ENCODE measurements around the gene NPB.
"Not testable (repeated sequence)": the region's sequence is repeated elsewhere in the genome, so short reads cannot be mapped to it uniquely, and the experiment has no call there.

The NPB gene

GRCh38 chr17:81917565-81918332 lies 15.7 kb downstream of the NPB start, which contains the start of gene SIRT7:
TSS of gene SIRT7 (minus strand) at chr17:81918176. CDS start at chr17:81918131, 45 bp downstream.
- Histone ChIP-seq H2AFZ (ENCODE audit: low read length) (no peak within 1 kb of the TSS), H4K20me1 (ENCODE audit: insufficient read depth, low read length) (no peaks in the 10 kb centered on the region), H3F3A (ENCODE audit: insufficient read depth, low read length) (peaks cover 14% of the 10 kb centered on the region; the same call in 1 of the 2 replicates), H3K4me1 (ENCODE audit: low read length) (peaks cover 5% of the 10 kb centered on the region), H3K4me3 (ENCODE audit: low read length) (peak within 1 kb of the TSS; percentile 84), H3K27ac (ENCODE audit: low read length) (no peak within 1 kb of the TSS), H3K79me2 (ENCODE audit: low read length) (peaks cover 68% of the 10 kb centered on the region), H3K27me3 (replicated peaks; ENCODE audit: insufficient read depth, low read length) (no peaks in the 10 kb centered on the region), H3K36me3 (replicated peaks; ENCODE audit: insufficient read depth, low read length) (peaks cover 6% of the 10 kb centered on the region; the same call in 1 of the 2 replicates), H3K9me2 (replicated peaks; ENCODE audit: insufficient read depth, low read length) (no peaks in the 10 kb centered on the region), H3K9ac (ENCODE audit: low read length) (peak within 1 kb of the TSS; percentile 65; the same call in 1 of the 2 replicates), H3K4me2 (ENCODE audit: low read depth, low read length) (peak within 1 kb of the TSS; percentile 75), H3K9me3 (replicated peaks; ENCODE audit: insufficient read depth, low read length) (no peaks in the 10 kb centered on the region)
- no peak for TF ChIP-seq CTCF (IDR thresholded peaks at IDR 0.05; ENCODE audit: low read length)
- peak; percentile 83 for DNase-seq

GRCh38 chr17:81918333-81918669 lies 16.3 kb downstream of the NPB start:
- H3K9ac ChIP-seq (ENCODE audit: low read length); DNase-seq; H3K36me3 ChIP-seq (replicated peaks; ENCODE audit: insufficient read depth, low read length); H2AFZ ChIP-seq (ENCODE audit: low read length); H3K27ac ChIP-seq (ENCODE audit: low read length); H4K20me1 ChIP-seq (ENCODE audit: insufficient read depth, low read length); H3K4me1 ChIP-seq (ENCODE audit: low read length); H3K9me2 ChIP-seq (replicated peaks; ENCODE audit: insufficient read depth, low read length); H3K9me3 ChIP-seq (replicated peaks; ENCODE audit: insufficient read depth, low read length); H3K27me3 ChIP-seq (replicated peaks; ENCODE audit: insufficient read depth, low read length): not testable (repeated sequence)
- peak overlapping the region; percentile 84; the same call in 1 of the 2 replicates for H3K4me3 ChIP-seq (ENCODE audit: low read length)
- H3F3A ChIP-seq (ENCODE audit: insufficient read depth, low read length): peaks cover 14% of the 10 kb centered on the region; the same call in 1 of the 2 replicates
- H3K4me2 ChIP-seq (ENCODE audit: low read depth, low read length): peak overlapping the region; percentile 43; the same call in 1 of the 2 replicates
- H3K79me2 ChIP-seq (ENCODE audit: low read length): peaks cover 73% of the 10 kb centered on the region

GRCh38 chr17:81918832-81919545 lies 17.0 kb downstream of the NPB start:
- H4K20me1 ChIP-seq (ENCODE audit: insufficient read depth, low read length): no peaks in the 10 kb centered on the region
- no peak for DNase-seq
- H3K9me2 ChIP-seq (replicated peaks; ENCODE audit: insufficient read depth, low read length): no peaks in the 10 kb centered on the region
- H3K27me3 ChIP-seq (replicated peaks; ENCODE audit: insufficient read depth, low read length): no peaks in the 10 kb centered on the region
- no peak overlapping the region for H3K4me2 ChIP-seq (ENCODE audit: low read depth, low read length)
- no peak overlapping the region for H2AFZ ChIP-seq (ENCODE audit: low read length)
- H3K9me3 ChIP-seq (replicated peaks; ENCODE audit: insufficient read depth, low read length): no peaks in the 10 kb centered on the region
- peaks cover 5% of the 10 kb centered on the region for H3K4me1 ChIP-seq (ENCODE audit: low read length)
- TF ChIP-seq CTCF (IDR thresholded peaks at IDR 0.05; ENCODE audit: low read length) (no peak), EZH2 (optimal IDR thresholded peaks at IDR 0.05; ENCODE audit: low read depth, low read length) (no peak), EZH2phosphoT487 (IDR thresholded peaks at IDR 0.05; ENCODE audit: low read length) (no peak)
- peaks cover 17% of the 10 kb centered on the region; the same call in 1 of the 2 replicates for H3F3A ChIP-seq (ENCODE audit: insufficient read depth, low read length)
- no peak overlapping the region for H3K27ac ChIP-seq (ENCODE audit: low read length)
- peaks cover 6% of the 10 kb centered on the region; the same call in 1 of the 2 replicates for H3K36me3 ChIP-seq (replicated peaks; ENCODE audit: insufficient read depth, low read length)
- H3K79me2 ChIP-seq (ENCODE audit: low read length): peaks cover 80% of the 10 kb centered on the region
- H3K9ac ChIP-seq (ENCODE audit: low read length): no peak overlapping the region
- no peak overlapping the region for H3K4me3 ChIP-seq (ENCODE audit: low read length)
